ENCODE measurements around the gene CDK5RAP2.

GRCh38 chr9:120579139-120580050 lies 572 bp downstream of the CDK5RAP2 start:
- TF ChIP-seq CTCF (IDR thresholded peaks at IDR 0.05 in 4 of 5, conservative IDR thresholded peaks at IDR 0.05 in 1 of 5): no peak
- TF ChIP-seq POLR2A (IDR thresholded peaks at IDR 0.05): no peak
